GM21737 (cell line): Measurements from ENCODE around the gene NINJ1.
A peak's percentile ranks its signal among the peaks of the same experiment; 100 is the strongest.

Experiments
- ATAC-seq: cut with Tn5 transposase; IDR thresholded peaks from one replicate; pipeline ENCODE4 v1.9.1; 2021; ENCODE audit warnings: mild to moderate bottlenecking, moderate library complexity; ENCODE audit not compliant: unreplicated experiment

Gene NINJ1, protein sequence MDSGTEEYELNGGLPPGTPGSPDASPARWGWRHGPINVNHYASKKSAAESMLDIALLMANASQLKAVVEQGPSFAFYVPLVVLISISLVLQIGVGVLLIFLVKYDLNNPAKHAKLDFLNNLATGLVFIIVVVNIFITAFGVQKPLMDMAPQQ

GRCh38 chr9:93134015-93134739 lies at the start of gene NINJ1:
Gene NINJ1 (minus strand): TSS chr9:93134251. CDS start chr9:93134217, 34 bp downstream.
- peak; percentile 66 for ATAC-seq

DNA sequence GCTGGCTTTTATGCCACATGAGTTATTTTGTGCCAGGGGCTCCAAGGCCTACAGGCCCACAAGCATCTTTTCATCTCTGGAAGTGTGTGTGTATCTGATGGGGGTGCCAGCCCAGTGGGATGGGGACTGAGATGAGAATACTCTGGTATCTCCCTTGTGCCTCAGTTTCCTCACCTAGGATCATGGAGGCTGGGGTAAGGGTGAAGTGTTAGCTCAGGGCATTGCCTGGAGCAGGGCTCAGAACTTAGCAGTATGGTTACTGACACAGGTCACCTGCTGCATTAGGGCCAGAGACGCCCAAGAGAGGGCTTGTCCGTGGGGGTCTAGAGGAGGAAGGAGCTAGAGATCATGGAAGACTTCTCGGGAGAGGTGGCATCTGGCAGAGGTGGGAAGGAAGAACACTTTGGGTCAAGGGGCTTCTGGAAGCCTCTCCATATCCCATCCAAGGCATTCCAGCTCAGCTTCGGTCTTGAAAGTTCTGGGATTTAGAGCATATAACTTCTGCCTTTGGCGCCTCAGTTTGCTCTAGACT lies 49.1 kb upstream of the NINJ1 start:
- no peak for ATAC-seq

DNA sequence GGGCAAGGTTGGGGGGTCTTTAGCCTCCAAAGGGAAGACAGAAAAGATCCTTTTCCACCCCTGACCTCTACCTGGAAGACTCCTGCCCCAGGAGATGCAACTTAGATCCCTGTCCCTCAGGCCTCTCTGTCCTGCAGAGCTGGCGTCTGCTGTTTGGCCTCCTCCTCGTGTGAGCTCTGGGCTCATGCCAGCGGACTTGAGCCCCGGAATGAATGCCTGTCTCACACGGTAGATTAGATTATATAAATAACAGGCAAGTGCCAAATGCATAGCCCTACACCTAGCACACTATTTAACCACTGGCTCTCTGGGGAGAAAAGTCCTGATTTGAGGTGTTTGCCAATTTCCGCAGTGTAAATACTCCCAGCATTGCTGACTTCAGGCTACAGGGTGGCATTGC lies 48.5 kb upstream of the NINJ1 start:
- ATAC-seq, result no peak

DNA sequence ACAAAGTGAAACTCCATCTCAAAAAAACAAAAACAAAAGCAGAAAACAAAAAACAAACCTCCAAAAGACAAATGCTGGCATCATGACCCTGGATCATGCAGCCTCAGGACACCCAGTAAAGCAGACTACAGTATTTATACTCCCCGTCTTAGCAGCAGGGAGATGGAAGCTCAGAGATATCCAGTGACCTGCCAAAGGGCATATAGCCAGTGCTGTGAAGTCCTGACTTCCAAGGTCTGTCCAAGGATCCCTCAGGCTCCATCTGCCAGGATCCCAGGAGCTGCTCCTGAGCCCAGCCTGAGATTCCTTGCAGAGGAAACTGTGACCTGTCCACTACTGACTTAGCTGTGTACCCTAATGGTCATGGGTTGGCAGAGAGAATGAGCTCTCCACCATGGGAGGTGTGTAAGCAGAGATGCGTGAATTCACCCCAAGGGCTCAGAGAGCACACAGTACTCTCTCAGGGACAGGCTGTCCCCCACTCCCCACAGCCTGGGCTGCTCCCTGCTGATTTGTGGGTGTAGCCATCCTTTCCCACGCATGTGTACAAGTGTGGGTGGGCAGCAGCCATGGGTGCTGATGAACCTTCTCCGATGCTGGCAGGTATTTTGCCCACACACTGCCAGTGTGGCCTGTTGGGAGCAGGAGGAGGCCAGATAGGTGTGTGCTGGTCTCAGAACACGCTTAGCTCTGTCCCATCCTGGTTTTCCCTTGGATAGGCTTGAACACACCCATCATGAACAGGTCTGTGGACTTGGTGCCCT lies 47.8 kb upstream of the NINJ1 start:
- no peak for ATAC-seq

GRCh38 chr9:93180938-93181337 lies 46.9 kb upstream of the NINJ1 start:
- ATAC-seq, result no peak

DNA sequence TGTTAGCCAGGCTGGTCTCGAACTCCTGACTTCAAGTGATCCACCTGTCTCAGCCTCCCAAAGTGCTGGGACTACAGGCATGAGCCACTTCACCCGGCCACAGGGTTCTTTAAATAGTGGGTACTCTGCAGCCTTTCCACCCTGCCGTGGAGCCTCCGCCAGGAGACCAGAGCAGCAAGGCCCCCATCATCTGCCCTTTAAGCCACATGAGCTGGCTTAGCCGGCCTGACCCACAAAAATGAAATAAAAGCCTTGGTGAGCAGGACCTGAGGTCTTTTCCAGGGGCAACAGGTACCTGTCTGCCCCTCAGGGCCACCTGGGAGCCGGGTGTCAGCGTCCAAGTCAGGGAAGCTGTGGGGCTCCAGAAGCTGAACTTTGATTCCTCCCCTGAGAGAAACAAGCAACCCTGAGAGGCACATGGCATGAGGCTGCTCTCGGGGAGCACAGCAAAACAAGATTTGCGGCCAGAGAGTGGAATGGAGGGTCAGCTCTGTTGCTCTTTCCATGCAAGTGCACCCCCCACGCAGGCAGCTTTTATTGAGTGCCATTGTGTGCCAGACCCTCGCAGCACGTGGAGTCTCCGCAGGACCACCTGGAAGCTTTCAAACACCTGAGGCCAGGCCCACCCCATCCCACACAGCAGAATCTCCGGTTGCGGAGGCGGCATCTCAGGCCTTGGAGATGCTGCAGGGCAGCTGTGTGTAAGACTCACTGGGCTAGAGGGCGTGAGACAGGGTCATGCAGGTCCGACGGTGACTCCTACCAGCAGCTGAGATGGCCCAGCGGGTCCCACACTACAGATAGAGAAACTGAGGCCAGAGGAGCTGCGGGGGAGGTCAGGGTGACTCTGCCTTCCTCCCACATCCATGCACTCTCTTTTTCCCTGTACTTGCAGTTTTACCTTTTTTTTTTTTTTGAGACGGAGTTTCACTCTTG lies 45.1 kb upstream of the NINJ1 start:
- ATAC-seq, result no peak

DNA sequence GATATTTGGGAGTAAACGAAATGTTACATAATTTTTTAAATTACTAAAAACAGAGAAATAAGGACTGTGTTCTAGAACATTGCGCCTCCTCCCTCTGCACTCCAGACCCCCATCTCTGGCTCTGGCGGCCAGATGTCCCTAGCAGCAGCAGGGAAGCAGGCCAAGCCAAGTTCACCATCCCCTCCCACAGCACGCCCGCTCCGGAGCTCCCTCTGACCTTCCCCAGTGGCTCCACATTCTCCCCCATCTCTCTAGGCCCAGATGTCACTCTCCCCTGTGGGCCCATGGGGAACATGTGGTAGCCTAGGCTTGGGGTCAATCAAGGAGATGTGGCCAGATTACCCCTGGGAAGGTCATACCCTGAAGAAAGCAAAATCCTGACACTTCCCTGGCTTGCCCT lies 43.6 kb upstream of the NINJ1 start:
- no peak for ATAC-seq

- ATAC-seq, result no peak
Measured at GRCh38 chr9:93174976-93175375, 40.9 kb upstream of the NINJ1 start.

GRCh38 chr9:93173365-93174051 lies 39.5 kb upstream of the NINJ1 start:
- ATAC-seq, result no peak

DNA sequence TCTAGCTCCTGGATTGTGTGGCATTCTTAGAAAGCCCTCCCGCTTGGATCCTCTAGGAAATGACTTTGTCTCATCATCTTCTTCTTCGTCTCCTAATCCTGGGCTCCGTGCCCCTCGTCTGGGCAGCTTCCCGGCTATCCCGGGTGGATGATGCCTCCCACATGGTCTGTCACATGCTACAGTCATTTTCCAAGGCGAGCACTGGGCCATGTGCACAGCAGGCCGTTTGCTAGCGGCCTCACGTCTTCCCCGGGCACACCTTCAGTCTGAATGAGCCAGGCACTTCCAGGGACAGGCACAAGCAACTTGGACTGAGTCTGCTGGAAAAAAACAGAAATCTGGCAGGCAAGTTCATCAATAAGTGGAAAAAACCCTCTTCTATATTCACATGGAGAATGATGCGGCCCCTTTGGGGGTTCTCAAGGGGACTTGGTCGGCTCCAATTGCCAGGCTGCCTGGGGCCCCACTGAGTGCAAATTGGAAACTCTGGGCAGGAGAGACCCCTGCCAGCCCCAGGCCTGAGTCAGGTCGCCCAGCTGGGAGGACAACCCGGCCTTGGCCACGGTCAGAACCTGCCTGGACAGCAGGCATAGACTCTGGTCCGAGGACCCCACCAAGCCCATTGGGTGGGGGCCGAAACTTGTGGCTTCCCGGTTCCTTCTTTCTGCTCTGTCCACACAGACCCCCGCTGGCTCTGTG lies 38.8 kb upstream of the NINJ1 start:
- no peak for ATAC-seq

- no peak for ATAC-seq
Measured at GRCh38 chr9:93171261-93171990, 37.4 kb upstream of the NINJ1 start.

GRCh38 chr9:93170571-93170970 lies 36.5 kb upstream of the NINJ1 start:
- ATAC-seq, result no peak

GRCh38 chr9:93169444-93169843 lies 35.4 kb upstream of the NINJ1 start:
- no peak for ATAC-seq

DNA sequence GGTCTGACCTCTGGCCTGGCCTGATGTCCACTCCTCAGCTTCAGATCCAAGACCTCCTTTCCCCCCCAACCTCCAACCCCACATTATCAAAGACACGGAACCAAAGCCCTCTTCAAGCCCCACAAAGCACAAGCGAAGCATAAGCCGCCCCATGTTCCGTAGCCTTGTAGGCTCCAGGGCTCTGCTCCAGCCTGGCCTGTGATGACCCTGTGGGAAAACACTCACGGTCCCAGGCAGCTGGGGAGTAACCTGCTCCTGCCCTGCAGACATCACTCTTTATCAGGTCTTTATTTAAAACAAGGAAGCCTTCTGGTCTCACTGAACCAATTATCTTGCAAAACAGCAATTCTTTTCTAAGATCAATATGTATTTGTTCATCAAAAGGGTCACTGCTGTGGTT lies 34.5 kb upstream of the NINJ1 start:
- ATAC-seq, result no peak

DNA sequence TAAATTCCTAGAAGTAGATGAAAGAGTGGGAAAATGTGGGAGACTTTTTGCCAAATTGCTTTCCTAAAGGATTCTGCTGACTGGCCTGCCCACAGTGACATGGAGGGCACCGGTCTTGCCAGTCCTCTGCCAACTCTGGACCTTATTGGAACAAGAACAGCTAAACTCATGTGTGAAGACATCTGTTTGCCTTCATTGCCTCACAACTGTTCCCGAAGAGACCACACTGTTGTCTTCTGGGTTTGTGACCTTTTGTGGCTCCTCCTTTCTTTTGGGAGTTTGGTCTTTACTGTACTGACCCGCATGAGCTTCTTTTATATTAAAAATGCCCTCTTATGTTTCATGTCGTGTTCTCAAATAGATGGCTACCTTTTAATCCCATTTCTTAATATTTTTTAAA lies 33.8 kb upstream of the NINJ1 start:
- no peak for ATAC-seq

- ATAC-seq, result no peak
Measured at GRCh38 chr9:93167185-93167584, 33.1 kb upstream of the NINJ1 start.

DNA sequence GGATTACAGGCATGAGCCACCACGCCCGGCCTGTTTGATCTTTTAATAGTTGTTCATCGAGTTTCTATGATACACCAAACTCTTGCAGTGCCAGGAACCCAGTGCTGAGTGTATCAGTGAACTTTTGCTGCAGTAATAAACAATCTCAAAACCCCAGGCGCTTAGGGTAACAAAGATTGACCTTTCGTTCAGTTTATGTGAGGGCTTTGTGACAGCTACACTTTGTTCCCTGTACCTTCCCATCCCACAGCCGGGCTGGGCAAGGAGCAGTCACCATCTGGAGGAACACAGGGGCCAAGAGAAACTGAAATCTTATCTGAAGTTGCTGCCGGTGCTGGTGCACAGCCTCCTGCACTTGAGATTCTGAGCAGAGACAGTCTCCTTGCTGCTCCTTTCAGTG lies 32.6 kb upstream of the NINJ1 start:
- no peak for ATAC-seq

GRCh38 chr9:93164085-93164484 lies 30.0 kb upstream of the NINJ1 start:
- no peak for ATAC-seq
